HFFc6 (cell line): ENCODE measurements around the gene KCNH4. TPM values are rescaled to one million over a fixed set of nuclear protein-coding genes. Genes with fewer than 3 reads are reported as not detected.
"Not testable (repeated sequence)": the region's sequence is repeated elsewhere in the genome, so short reads cannot be mapped to it uniquely, and the experiment has no call there.

Experiments used
- DNase-seq: peaks from one replicate; pipeline ENCODE4 v3.0.0-alpha.2; 2018
- H3K27ac Mint-ChIP-seq: 2 replicates; pipeline ENCODE4 v1.8.0; 2020; ENCODE audit warnings: mild to moderate bottlenecking, mixed read lengths
- H3K27me3 Mint-ChIP-seq: 2 replicates; pipeline ENCODE4 v1.8.0; 2021; ENCODE audit warnings: mild to moderate bottlenecking, moderate library complexity, mixed read lengths; ENCODE audit not compliant: insufficient read depth
- H3K36me3 Mint-ChIP-seq: 2 replicates; pipeline ENCODE4 v1.8.0; 2021; ENCODE audit warnings: low read depth, mixed read lengths
- H3K4me1 Mint-ChIP-seq: 2 replicates; pipeline ENCODE4 v1.8.0; 2020; ENCODE audit warnings: low read depth, mixed read lengths
- H3K4me3 Mint-ChIP-seq: 2 replicates; pipeline ENCODE4 v1.8.0; 2020; ENCODE audit warnings: mild to moderate bottlenecking, moderate library complexity, mixed read lengths
- H3K9me3 Mint-ChIP-seq: 2 replicates; pipeline ENCODE4 v1.8.0; 2020; ENCODE audit warnings: mild to moderate bottlenecking, mixed read lengths
- total RNA-seq, 6 experiments: library from RNA; stranded (reverse); fragmentation: NEBNext Ultra II Directional; extraction: Animal tissue kit (Norgen Biotek cat#: 25700); gene quantifications; 2 replicates in 1 of 6; 3 replicates in 5 of 6; pipeline ENCODE4 v1.2.3, GENCODE V29; 2021
- TF ChIP-seq, protein P1 (sequence below): fragments of 200-600 bp; sonication (generic); IDR thresholded peaks from 2 replicates; pipeline ENCODE4 v1.5.0; 2021; ENCODE audit warnings: antibody characterized with exemption, mild to moderate bottlenecking

The KCNH4 gene
- total RNA-seq, 6 experiments from 2014 or later, result not detected

DNA sequence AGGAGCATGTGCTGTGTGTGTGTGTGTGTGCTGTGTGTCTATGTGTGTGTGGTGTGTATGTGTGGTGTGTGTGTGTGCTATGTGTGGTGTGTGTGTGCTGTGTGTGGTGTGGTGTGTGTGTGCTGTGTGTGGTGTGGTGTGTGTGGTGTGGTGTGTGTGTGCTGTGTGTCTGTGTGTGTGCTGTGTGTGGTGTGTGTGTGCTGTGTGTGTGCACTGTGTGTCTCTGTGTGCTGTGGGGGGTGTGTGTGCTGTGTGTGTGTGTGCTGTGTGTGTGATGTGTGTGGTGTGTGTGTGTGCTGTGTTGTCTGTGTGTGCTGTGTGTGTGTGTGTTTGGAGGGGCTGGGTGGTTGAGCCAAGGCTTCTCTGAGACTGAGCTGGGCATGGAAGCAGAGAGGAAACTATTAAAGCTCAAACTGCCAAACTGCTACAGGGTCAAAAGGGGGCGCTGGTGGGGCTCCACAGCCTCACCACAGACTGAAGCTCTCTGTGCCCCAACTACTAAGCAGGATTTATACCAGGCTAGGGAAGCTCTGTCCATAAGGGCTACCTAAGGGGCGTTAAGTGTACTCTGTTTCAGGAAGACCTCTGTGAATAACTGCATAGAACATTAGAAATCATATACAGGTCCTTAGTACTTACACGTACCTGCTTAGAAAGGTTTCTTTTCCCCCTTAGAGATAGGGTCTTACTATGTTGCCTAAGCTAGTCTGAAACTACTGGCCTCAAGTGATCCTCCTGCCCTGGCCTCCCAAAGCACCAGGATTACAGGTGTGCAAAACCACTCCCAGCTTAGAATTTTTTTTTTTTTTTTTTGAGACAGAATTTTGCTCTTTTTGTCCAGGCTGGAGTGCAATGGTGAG lies 41.2 kb upstream of the KCNH4 start:
- H3K9me3 Mint-ChIP-seq, result no peaks in the 10 kb centered on the region
- TF ChIP-seq, protein P1, sequence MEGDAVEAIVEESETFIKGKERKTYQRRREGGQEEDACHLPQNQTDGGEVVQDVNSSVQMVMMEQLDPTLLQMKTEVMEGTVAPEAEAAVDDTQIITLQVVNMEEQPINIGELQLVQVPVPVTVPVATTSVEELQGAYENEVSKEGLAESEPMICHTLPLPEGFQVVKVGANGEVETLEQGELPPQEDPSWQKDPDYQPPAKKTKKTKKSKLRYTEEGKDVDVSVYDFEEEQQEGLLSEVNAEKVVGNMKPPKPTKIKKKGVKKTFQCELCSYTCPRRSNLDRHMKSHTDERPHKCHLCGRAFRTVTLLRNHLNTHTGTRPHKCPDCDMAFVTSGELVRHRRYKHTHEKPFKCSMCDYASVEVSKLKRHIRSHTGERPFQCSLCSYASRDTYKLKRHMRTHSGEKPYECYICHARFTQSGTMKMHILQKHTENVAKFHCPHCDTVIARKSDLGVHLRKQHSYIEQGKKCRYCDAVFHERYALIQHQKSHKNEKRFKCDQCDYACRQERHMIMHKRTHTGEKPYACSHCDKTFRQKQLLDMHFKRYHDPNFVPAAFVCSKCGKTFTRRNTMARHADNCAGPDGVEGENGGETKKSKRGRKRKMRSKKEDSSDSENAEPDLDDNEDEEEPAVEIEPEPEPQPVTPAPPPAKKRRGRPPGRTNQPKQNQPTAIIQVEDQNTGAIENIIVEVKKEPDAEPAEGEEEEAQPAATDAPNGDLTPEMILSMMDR, result peak; percentile 75
- H3K4me1 Mint-ChIP-seq, result peaks cover 9% of the 10 kb centered on the region
- H3K27me3 Mint-ChIP-seq, result no peaks in the 10 kb centered on the region; the same call in 1 of the 2 replicates
- peaks cover 10% of the 10 kb centered on the region for H3K36me3 Mint-ChIP-seq
- H3K27ac Mint-ChIP-seq, result no peak overlapping the region
- DNase-seq, result peak; percentile 35
- no peak overlapping the region for H3K4me3 Mint-ChIP-seq

DNA sequence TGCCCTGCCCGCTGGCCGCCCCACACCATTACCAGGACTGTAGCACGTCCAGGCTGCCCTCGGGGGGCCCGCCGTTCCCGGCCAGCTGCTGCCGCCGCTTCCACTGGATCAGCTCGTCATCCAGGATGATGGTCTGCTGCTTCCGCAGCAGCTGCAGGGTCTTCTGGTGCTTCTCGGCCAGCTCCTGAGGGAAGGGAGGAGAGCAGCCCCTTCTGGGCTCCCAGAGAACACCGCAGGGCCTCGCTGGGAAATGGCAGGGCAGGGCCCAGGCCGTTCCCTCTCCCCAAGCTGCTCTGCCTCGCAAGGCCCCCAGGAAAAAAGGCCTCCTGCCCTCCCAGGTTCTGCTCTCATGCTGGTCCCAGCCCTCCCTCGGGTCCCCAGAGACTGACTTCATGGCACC lies 38.3 kb upstream of the KCNH4 start:
- H3K4me1 Mint-ChIP-seq, H3K9me3 Mint-ChIP-seq, H3K27me3 Mint-ChIP-seq, H3K4me3 Mint-ChIP-seq, H3K36me3 Mint-ChIP-seq, DNase-seq, H3K27ac Mint-ChIP-seq: not testable (repeated sequence)

DNA sequence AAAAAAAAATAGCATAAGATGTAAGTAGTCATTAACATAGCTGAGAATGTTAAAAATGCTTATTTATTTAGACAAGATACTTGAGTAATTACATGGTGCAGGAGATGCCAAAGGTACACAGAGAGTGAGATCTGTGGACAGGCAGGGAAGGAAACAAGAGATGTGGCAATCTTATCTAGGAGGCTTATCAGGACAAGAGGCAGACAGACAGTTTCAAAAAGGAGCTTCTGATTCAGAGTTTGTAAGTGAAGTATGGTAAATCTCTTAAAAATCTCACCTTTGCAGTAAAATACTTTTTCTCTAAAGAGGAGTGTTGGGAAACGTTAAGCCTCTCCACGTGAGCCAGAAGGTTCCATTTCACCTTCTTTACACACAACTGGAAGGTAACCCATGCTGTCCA lies 33.2 kb upstream of the KCNH4 start:
- Mint-ChIP-seq H3K4me3 (no peak overlapping the region), H3K27ac (no peak overlapping the region), H3K27me3 (no peaks in the 10 kb centered on the region; the same call in 1 of the 2 replicates), H3K36me3 (peaks cover 9% of the 10 kb centered on the region), H3K9me3 (no peaks in the 10 kb centered on the region), H3K4me1 (no peaks in the 10 kb centered on the region)
- DNase-seq, result no peak
- TF ChIP-seq, protein P1, result no peak

DNA sequence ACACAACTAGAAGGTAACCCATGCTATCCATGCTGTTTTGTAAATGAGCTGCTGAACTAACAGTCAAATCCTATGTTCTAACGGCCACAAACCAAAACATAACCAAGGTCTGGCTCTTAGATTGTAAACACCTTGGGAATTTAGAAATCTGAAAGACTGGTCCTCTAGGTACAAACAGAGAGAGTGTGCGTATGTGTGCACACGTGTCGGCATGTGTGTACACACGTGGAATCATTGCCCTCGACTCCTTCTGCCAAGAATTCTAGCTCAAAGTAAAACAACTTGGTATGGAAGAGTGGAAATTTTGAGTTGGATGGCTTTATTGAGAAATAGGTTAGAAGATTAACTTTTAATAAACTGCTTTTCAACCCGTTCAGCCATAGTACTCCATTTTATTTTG lies 31.4 kb upstream of the KCNH4 start:
- DNase-seq, result no peak
- TF ChIP-seq, protein P1, result no peak
- no peak overlapping the region for H3K27ac Mint-ChIP-seq

DNA sequence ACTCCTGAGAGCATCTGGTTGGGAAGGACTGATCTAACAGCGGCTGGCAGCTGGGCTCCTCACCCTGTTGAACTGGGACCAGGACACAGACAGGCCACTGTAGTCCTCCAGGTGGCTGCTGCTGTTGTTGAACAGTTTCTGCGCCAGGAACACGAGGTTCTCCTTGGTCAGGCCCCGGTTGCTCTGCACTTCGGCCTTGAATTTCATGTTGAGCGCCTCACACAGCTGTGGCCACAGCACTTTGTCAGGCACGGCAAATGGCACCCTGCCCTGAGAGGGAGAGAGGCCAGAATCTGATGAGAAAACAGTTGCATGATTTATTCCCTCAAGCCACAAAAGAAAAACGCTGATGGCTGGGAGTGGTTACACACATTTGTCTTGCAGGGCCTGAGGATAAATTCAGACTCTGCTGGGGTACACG lies 31.0 kb upstream of the KCNH4 start:
- not testable (repeated sequence) for H3K27me3 Mint-ChIP-seq, H3K4me1 Mint-ChIP-seq, H3K4me3 Mint-ChIP-seq, H3K27ac Mint-ChIP-seq, DNase-seq, H3K9me3 Mint-ChIP-seq
- peaks cover 12% of the 10 kb centered on the region for H3K36me3 Mint-ChIP-seq

More for the DNA sequence above, 31.4 kb upstream of the KCNH4 start:
- Mint-ChIP-seq H3K27me3 (no peaks in the 10 kb centered on the region; the same call in 1 of the 2 replicates), H3K9me3 (no peaks in the 10 kb centered on the region), H3K36me3 (peaks cover 12% of the 10 kb centered on the region), H3K4me3 (no peak overlapping the region), H3K4me1 (no peaks in the 10 kb centered on the region)

DNA sequence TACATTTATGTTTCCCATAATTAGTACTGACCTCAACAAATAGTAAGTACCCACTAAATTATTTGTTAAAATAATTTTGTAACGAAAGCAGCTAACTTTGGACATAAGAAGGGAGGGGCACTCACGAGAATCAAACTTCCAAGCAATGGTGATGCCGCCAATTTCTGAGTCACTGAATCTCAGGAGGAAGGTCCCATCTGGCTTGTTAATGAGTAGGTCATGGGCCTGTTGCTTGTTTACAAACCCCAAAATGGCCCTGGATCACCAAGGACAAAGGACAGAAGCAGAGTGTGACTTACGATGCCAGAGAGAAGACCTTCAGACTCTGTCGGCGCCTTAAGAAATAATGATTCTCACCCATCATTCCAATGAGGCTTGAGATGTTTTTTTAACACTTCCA lies 29.1 kb upstream of the KCNH4 start:
- DNase-seq, result no peak

DNA sequence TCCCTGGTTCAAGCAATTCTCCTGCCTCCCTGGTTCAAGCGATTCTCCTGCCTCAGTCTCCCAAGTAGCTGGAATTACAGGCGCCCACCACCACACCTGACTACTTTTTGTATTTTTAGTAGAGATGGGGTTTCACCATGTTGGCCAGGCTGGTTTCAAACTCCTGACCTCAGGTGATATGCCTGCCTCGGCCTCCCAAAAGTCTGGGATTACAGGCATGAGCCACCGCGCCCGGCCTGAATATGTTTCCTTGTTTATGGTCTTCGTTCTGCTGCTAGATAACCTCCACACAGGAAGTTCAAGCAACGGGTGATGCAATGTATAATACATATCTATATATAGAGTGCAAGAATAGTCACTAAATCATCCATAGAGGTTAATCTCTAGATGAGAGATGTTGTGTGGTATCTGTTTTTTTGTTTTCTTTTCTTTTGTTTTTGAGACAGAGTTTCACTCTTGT lies 25.2 kb upstream of the KCNH4 start:
- H3K9me3 Mint-ChIP-seq, H3K4me1 Mint-ChIP-seq, H3K27ac Mint-ChIP-seq, H3K27me3 Mint-ChIP-seq, DNase-seq, H3K4me3 Mint-ChIP-seq: not testable (repeated sequence)
- H3K36me3 Mint-ChIP-seq, result peaks cover 12% of the 10 kb centered on the region

More for the DNA sequence above, 29.1 kb upstream of the KCNH4 start:
- Mint-ChIP-seq H3K27me3 (peaks cover 2% of the 10 kb centered on the region; the same call in 1 of the 2 replicates), H3K9me3 (no peaks in the 10 kb centered on the region), H3K36me3 (peaks cover 12% of the 10 kb centered on the region), H3K4me1 (no peaks in the 10 kb centered on the region; the same call in 1 of the 2 replicates), H3K4me3 (no peak overlapping the region), H3K27ac (no peak overlapping the region)
- TF ChIP-seq, protein P1, result no peak
